ENCODE results near the gene ALX3. TPM values are rescaled to one million over a fixed set of nuclear protein-coding genes. Genes with fewer than 3 reads are reported as not detected.

Gene ALX3
- total RNA-seq, 1 donor from 2014 or later, result not detected

- FAIRE-seq (no peak), DNase-seq (ENCODE audit: low read depth) (no peak)
- Histone ChIP-seq H4K20me1 (ENCODE audit: insufficient read depth, low read length) (no peaks in the 10 kb centered on the region), H3K9me3 (ENCODE audit: insufficient read depth, low read depth, low read length) (no peaks in the 10 kb centered on the region), H3K27ac (ENCODE audit: low read depth, low read length) (no peak overlapping the region), H2AFZ (ENCODE audit: low read depth, low read length) (no peak overlapping the region), H3K27me3 (ENCODE audit: insufficient read depth, low read length) (peaks cover 21% of the 10 kb centered on the region), H3K4me2 (ENCODE audit: low read length) (no peak overlapping the region), H3K36me3 (ENCODE audit: insufficient read depth, low read length) (no peaks in the 10 kb centered on the region), H3K9ac (ENCODE audit: low read length) (no peak overlapping the region), H3K79me2 (ENCODE audit: insufficient read depth, low read length) (no peaks in the 10 kb centered on the region), H3K4me1 (ENCODE audit: insufficient read depth, low read length) (no peaks in the 10 kb centered on the region), H3K4me3 (ENCODE audit: insufficient read depth, low read depth, low read length) (no peak overlapping the region)
- no peak overlapping the region for H3K4me3 Mint-ChIP-seq (ENCODE audit: unreplicated experiment)
- peaks cover 54% of the 10 kb centered on the region for H3K27me3 Mint-ChIP-seq (ENCODE audit: low read depth, unreplicated experiment)
- TF ChIP-seq, protein P1, sequence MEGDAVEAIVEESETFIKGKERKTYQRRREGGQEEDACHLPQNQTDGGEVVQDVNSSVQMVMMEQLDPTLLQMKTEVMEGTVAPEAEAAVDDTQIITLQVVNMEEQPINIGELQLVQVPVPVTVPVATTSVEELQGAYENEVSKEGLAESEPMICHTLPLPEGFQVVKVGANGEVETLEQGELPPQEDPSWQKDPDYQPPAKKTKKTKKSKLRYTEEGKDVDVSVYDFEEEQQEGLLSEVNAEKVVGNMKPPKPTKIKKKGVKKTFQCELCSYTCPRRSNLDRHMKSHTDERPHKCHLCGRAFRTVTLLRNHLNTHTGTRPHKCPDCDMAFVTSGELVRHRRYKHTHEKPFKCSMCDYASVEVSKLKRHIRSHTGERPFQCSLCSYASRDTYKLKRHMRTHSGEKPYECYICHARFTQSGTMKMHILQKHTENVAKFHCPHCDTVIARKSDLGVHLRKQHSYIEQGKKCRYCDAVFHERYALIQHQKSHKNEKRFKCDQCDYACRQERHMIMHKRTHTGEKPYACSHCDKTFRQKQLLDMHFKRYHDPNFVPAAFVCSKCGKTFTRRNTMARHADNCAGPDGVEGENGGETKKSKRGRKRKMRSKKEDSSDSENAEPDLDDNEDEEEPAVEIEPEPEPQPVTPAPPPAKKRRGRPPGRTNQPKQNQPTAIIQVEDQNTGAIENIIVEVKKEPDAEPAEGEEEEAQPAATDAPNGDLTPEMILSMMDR (IDR thresholded peaks at IDR 0.05; ENCODE audit: insufficient read depth, low read depth, low read length), result no peak
- no peak for TF ChIP-seq EZH2 (IDR thresholded peaks at IDR 0.05; ENCODE audit: insufficient read depth, low read length)
- peaks cover 8% of the 10 kb centered on the region for H3K4me1 Mint-ChIP-seq (ENCODE audit: low read depth, unreplicated experiment)
- no peaks in the 10 kb centered on the region for H3K36me3 Mint-ChIP-seq (ENCODE audit: low read depth, unreplicated experiment)
- H3K9me3 Mint-ChIP-seq (ENCODE audit: unreplicated experiment), result peaks cover 2% of the 10 kb centered on the region
- H3K27ac Mint-ChIP-seq (ENCODE audit: unreplicated experiment), result no peak overlapping the region
Measured at GRCh38 chr1:110114784-110115183, 44.3 kb upstream of the ALX3 start.

DNA sequence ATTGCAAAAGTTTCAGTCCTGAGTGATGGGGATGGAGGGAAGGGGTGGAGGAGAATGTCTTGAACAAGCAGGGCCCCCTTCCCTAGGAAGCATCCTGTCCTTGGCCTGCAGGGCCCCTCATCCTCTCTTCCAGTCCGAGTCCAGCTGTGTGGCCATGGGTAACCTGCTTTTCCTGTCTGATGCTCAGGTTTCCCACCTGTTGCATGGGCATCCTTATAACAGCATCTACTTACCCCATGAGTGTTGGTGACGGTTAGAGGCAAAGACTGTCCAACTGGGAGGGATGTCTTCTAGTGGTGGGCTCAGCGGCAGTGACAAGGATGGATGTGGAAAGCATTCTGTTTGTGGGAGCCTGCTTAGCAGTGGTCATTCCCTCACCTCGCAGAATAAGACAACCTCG, 43.7 kb upstream of the ALX3 start:
- H3K27ac ChIP-seq (ENCODE audit: low read depth, low read length), result no peak overlapping the region
- H3K9me3 ChIP-seq (ENCODE audit: insufficient read depth, low read depth, low read length), result no peaks in the 10 kb centered on the region
- Mint-ChIP-seq H3K4me1 (ENCODE audit: low read depth, unreplicated experiment) (peaks cover 9% of the 10 kb centered on the region), H3K36me3 (ENCODE audit: low read depth, unreplicated experiment) (no peaks in the 10 kb centered on the region), H3K27ac (ENCODE audit: unreplicated experiment) (no peak overlapping the region), H3K27me3 (ENCODE audit: low read depth, unreplicated experiment) (peaks cover 55% of the 10 kb centered on the region), H3K9me3 (ENCODE audit: unreplicated experiment) (no peaks in the 10 kb centered on the region), H3K4me3 (ENCODE audit: unreplicated experiment) (no peak overlapping the region)
- H3K4me1 ChIP-seq (ENCODE audit: insufficient read depth, low read length), result no peaks in the 10 kb centered on the region
- peaks cover 21% of the 10 kb centered on the region for H3K27me3 ChIP-seq (ENCODE audit: insufficient read depth, low read length)
- no peak overlapping the region for H2AFZ ChIP-seq (ENCODE audit: low read depth, low read length)
- no peak for TF ChIP-seq EZH2 (IDR thresholded peaks at IDR 0.05; ENCODE audit: insufficient read depth, low read length)
- TF ChIP-seq, protein P1 (IDR thresholded peaks at IDR 0.05; ENCODE audit: insufficient read depth, low read depth, low read length), result no peak
- FAIRE-seq, result no peak
- H3K4me3 ChIP-seq (ENCODE audit: insufficient read depth, low read depth, low read length), result no peak overlapping the region
- DNase-seq (ENCODE audit: low read depth), result no peak
- no peak overlapping the region for H3K9ac ChIP-seq (ENCODE audit: low read length)
- no peaks in the 10 kb centered on the region for H3K36me3 ChIP-seq (ENCODE audit: insufficient read depth, low read length)
- no peaks in the 10 kb centered on the region for H3K79me2 ChIP-seq (ENCODE audit: insufficient read depth, low read length)
- H4K20me1 ChIP-seq (ENCODE audit: insufficient read depth, low read length), result no peaks in the 10 kb centered on the region
- no peak overlapping the region for H3K4me2 ChIP-seq (ENCODE audit: low read length)

- no peak overlapping the region for H3K4me2 ChIP-seq (ENCODE audit: low read length)
- no peak overlapping the region for H2AFZ ChIP-seq (ENCODE audit: low read depth, low read length)
- H3K36me3 ChIP-seq (ENCODE audit: insufficient read depth, low read length), result no peaks in the 10 kb centered on the region
- Mint-ChIP-seq H3K4me1 (ENCODE audit: low read depth, unreplicated experiment) (peaks cover 6% of the 10 kb centered on the region), H3K36me3 (ENCODE audit: low read depth, unreplicated experiment) (no peaks in the 10 kb centered on the region), H3K4me3 (ENCODE audit: unreplicated experiment) (no peak overlapping the region), H3K9me3 (ENCODE audit: unreplicated experiment) (no peaks in the 10 kb centered on the region), H3K27ac (ENCODE audit: unreplicated experiment) (no peak overlapping the region), H3K27me3 (ENCODE audit: low read depth, unreplicated experiment) (peaks cover 59% of the 10 kb centered on the region)
- no peaks in the 10 kb centered on the region for H3K79me2 ChIP-seq (ENCODE audit: insufficient read depth, low read length)
- no peaks in the 10 kb centered on the region for H4K20me1 ChIP-seq (ENCODE audit: insufficient read depth, low read length)
- H3K4me3 ChIP-seq (ENCODE audit: insufficient read depth, low read depth, low read length), result no peak overlapping the region
- H3K4me1 ChIP-seq (ENCODE audit: insufficient read depth, low read length), result no peaks in the 10 kb centered on the region
- DNase-seq (ENCODE audit: low read depth), result no peak
- TF ChIP-seq, protein P1 (IDR thresholded peaks at IDR 0.05; ENCODE audit: insufficient read depth, low read depth, low read length), result no peak
- no peak for TF ChIP-seq EZH2 (IDR thresholded peaks at IDR 0.05; ENCODE audit: insufficient read depth, low read length)
- no peak for FAIRE-seq
- peaks cover 21% of the 10 kb centered on the region for H3K27me3 ChIP-seq (ENCODE audit: insufficient read depth, low read length)
- H3K27ac ChIP-seq (ENCODE audit: low read depth, low read length), result no peak overlapping the region
- no peaks in the 10 kb centered on the region for H3K9me3 ChIP-seq (ENCODE audit: insufficient read depth, low read depth, low read length)
- H3K9ac ChIP-seq (ENCODE audit: low read length), result no peak overlapping the region
Measured at GRCh38 chr1:110113551-110113950, 43.1 kb upstream of the ALX3 start.

Measured in astrocyte (in vitro differentiated cells and primary cell).